ENCODE data around the gene DYRK3.
A peak's percentile ranks its signal among the peaks of the same experiment; 100 is the strongest.

The DYRK3 gene

GRCh38 chr1:206674745-206675175, 39.4 kb downstream of the DYRK3 start:
- Mint-ChIP-seq H3K4me1 (peaks cover 10% of the 10 kb centered on the region), H3K36me3 (ENCODE audit: low read depth) (no peaks in the 10 kb centered on the region), H3K4me3 (no peak overlapping the region), H3K9me3 (no peaks in the 10 kb centered on the region), H3K27ac (peak overlapping the region in 2 of 3 experiments; percentile 39 to 79), H3K27me3 (ENCODE audit: low read depth) (peaks cover 2% of the 10 kb centered on the region)
- TF ChIP-seq, protein P1, sequence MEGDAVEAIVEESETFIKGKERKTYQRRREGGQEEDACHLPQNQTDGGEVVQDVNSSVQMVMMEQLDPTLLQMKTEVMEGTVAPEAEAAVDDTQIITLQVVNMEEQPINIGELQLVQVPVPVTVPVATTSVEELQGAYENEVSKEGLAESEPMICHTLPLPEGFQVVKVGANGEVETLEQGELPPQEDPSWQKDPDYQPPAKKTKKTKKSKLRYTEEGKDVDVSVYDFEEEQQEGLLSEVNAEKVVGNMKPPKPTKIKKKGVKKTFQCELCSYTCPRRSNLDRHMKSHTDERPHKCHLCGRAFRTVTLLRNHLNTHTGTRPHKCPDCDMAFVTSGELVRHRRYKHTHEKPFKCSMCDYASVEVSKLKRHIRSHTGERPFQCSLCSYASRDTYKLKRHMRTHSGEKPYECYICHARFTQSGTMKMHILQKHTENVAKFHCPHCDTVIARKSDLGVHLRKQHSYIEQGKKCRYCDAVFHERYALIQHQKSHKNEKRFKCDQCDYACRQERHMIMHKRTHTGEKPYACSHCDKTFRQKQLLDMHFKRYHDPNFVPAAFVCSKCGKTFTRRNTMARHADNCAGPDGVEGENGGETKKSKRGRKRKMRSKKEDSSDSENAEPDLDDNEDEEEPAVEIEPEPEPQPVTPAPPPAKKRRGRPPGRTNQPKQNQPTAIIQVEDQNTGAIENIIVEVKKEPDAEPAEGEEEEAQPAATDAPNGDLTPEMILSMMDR (IDR thresholded peaks at IDR 0.05; ENCODE audit: unreplicated experiment in 3 of 3) = no peak

GRCh38 chr1:206676499-206676898, 41.2 kb downstream of the DYRK3 start:
- no peaks in the 10 kb centered on the region for H3K9me3 Mint-ChIP-seq
- H3K27ac Mint-ChIP-seq = no peak overlapping the region
- peaks cover 4% of the 10 kb centered on the region for H3K27me3 Mint-ChIP-seq (ENCODE audit: low read depth)
- peaks cover 14% of the 10 kb centered on the region for H3K4me1 Mint-ChIP-seq
- no peak overlapping the region for H3K4me3 Mint-ChIP-seq
- H3K36me3 Mint-ChIP-seq (ENCODE audit: low read depth) = no peaks in the 10 kb centered on the region
- TF ChIP-seq, protein P1 (IDR thresholded peaks at IDR 0.05; ENCODE audit: unreplicated experiment in 3 of 3) = no peak

GRCh38 chr1:206678490-206678889, 43.2 kb downstream of the DYRK3 start:
- TF ChIP-seq, protein P1 (IDR thresholded peaks at IDR 0.05; ENCODE audit: unreplicated experiment in 3 of 3) = no peak
- Mint-ChIP-seq H3K36me3 (ENCODE audit: low read depth) (no peaks in the 10 kb centered on the region), H3K4me1 (peaks cover 14% of the 10 kb centered on the region), H3K4me3 (no peak overlapping the region), H3K9me3 (no peaks in the 10 kb centered on the region), H3K27me3 (ENCODE audit: low read depth) (peaks cover 15% of the 10 kb centered on the region), H3K27ac (no peak overlapping the region)

DNA sequence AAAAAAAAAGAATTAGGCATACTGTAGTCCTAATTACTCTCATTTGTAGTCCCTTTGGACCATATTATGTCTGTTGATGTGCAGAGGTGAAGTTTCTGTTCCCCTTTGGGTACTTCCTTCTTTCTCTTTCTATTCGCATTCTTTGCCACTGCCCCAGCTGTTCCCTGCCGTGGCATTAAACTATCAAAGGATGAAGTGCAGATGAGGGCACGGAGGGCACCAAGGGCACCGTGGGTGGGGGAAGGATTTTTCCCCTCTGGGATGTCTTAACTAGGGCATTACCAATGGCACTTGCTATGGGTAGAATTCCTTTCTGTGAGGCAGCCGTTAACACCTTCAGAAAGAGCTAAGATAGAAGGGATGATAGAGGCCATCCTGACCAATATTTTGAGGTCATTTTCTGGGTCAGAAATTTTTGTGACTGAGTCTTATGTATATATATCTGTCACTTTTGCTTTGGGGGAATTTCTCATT, 44.4 kb downstream of the DYRK3 start:
- Mint-ChIP-seq H3K27me3 (ENCODE audit: low read depth) (peaks cover 25% of the 10 kb centered on the region), H3K4me1 (peaks cover 10% of the 10 kb centered on the region), H3K4me3 (peak overlapping the region in 1 of 3 experiments; percentile 33), H3K36me3 (ENCODE audit: low read depth) (no peaks in the 10 kb centered on the region), H3K9me3 (no peaks in the 10 kb centered on the region), H3K27ac (no peak overlapping the region)
- TF ChIP-seq, protein P1 (IDR thresholded peaks at IDR 0.05; ENCODE audit: unreplicated experiment in 3 of 3) = no peak

GRCh38 chr1:206680279-206680678, 44.9 kb downstream of the DYRK3 start:
- Mint-ChIP-seq H3K27me3 (ENCODE audit: low read depth) (peaks cover 25% of the 10 kb centered on the region), H3K27ac (peak overlapping the region in 1 of 3 experiments; percentile 20), H3K4me3 (peak overlapping the region in 1 of 3 experiments; percentile 30), H3K36me3 (ENCODE audit: low read depth) (no peaks in the 10 kb centered on the region), H3K9me3 (no peaks in the 10 kb centered on the region), H3K4me1 (peaks cover 5% of the 10 kb centered on the region)
- TF ChIP-seq, protein P1 (IDR thresholded peaks at IDR 0.05; ENCODE audit: unreplicated experiment in 3 of 3) = no peak

- TF ChIP-seq, protein P1 (IDR thresholded peaks at IDR 0.05; ENCODE audit: unreplicated experiment in 3 of 3) = no peak
- Mint-ChIP-seq H3K36me3 (ENCODE audit: low read depth) (no peaks in the 10 kb centered on the region), H3K4me3 (no peak overlapping the region)
Observed at GRCh38 chr1:206681359-206681758, 46.0 kb downstream of the DYRK3 start.

More at GRCh38 chr1:206681359-206681758, 46.0 kb downstream of the DYRK3 start:
- peaks cover 8% of the 10 kb centered on the region for H3K4me1 Mint-ChIP-seq
- H3K9me3 Mint-ChIP-seq = no peaks in the 10 kb centered on the region
- H3K27ac Mint-ChIP-seq = no peak overlapping the region
- H3K27me3 Mint-ChIP-seq (ENCODE audit: low read depth) = peaks cover 25% of the 10 kb centered on the region

Measured in nephron (organoid).